ENCODE data around the gene IL17D. TPM values are rescaled to one million over a fixed set of nuclear protein-coding genes. Genes with fewer than 3 reads are reported as not detected.

IL17D gene
- polyA plus RNA-seq, 4 donors = 8.9 to 19.4 (median 10.7) TPM

DNA sequence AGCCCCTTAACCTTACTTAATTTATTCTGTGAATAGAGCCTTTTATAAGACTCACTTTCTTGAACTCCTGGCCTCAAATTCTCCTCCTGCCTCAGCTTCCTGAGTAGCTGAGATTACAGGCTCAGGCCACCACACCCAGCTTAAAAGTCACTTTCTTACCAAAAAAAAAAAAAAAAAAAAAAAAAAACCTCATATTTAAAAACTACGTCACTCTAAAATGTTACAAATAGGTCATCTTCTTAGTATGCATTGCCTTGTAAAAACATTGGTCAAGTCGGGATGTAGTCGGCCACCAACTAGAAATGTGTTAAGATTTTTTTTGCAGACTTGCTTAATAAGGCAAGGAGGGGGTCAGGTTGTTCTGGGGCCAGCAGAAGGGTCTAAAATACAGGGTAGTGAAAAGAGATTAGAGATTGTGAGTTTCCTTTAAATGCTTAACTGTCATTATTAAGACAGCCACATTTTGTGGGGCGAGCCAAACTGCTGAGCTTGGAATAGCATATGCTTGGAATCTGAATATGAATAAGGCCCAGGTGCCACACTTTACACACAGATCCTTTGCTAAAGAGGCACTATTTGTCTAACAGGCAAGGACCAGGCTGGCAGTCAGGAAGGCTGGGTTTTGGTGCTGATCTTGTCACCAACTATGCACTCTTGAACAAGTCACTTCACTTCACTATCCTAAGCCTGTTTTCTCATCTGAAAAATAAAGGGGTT is 16.5 kb upstream of the IL17D start:
- no peak for DNase-seq (ENCODE audit: low read depth in 4 of 4, low spot score in 3 of 4)

DNA sequence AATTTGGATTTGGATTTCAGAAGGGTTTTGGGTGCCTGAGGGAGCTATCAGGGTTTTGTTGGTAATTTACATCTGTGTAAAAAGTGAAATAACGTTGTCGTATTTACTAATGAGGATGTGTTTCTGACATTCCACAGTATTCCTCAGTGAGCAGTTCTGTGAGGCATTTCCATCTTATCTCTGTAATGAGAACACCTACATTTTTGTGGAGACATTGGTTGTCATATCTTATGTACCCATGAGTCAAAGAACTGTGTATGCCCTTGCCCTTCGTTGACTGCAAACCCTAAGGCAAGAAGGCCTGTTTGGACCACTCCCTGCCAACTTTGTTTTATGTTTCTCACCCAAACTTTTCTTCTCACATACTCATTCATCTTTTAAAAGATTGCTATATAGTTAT is 14.2 kb upstream of the IL17D start:
- DNase-seq (ENCODE audit: low read depth in 4 of 4, low spot score in 3 of 4) = no peak

- no peak for DNase-seq (ENCODE audit: low read depth in 4 of 4, low spot score in 3 of 4)
These were observed 11.9 kb upstream of the IL17D start for GRCh38 chr13:20691616-20692015.

DNA sequence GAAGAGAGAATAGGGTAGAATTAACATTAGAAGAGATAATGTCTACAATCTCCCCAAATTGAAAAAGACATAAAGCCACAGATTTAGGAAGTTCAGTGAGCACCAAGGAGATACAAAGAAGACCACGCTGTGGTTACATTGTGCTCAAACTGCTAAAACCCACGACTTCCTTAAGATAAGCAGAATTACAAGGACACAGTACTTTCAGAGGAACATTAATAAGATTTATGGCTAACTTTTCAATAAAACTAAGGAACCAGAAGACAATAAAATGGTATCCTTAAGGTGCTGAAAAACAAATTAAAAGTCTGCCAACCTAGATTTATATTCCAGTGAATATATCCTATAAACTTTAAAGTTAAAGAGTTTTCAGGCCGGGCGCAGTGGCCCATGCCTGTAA is 7.4 kb upstream of the IL17D start:
- DNase-seq (ENCODE audit: low read depth in 4 of 4, low spot score in 3 of 4) = no peak

DNA sequence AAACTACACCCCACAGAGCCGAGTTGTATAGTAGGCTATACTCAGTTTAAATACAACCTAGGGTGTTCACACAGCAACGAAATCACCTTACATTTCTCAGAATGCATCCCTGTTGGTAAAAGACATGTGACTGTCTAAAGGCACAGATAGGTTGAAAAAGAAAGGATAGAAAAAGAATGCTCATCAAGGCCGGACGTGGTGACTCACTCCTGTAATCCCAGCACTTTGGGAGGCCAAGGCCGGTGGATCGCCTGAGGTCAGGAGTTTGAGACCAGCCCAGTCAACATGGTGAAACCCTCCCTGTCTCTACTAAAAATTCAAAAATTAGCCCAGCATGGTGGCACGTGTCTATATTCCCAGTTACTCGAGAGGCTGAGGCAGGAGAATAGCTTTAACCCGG is 3.8 kb upstream of the IL17D start:
- DNase-seq (ENCODE audit: low read depth in 4 of 4, low spot score in 3 of 4) = no peak

- no peak for DNase-seq (ENCODE audit: low read depth in 4 of 4, low spot score in 3 of 4)
These were observed 3.2 kb upstream of the IL17D start for GRCh38 chr13:20700288-20700687.

- no peak for DNase-seq (ENCODE audit: low read depth in 4 of 4, low spot score in 3 of 4)
These were observed 2.0 kb upstream of the IL17D start for GRCh38 chr13:20701461-20701860.

DNA sequence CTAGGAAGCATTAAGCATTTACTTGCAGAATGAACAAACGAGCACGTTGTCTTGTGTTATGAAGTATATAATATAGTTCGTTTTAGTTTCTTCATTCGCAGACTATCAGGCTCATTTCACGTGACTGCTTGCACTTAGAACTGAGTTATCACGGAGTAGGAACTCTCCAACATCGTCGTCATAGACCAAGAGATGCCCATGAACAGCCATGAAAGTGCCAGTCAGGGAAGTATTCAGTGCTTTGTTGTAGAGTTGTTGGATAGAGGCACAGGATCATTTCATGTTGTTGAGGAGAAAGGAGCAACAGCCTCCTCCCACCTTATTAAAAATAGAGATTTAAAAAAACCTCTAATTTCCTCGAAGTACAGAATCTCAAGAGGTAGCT is 977 bp upstream of the IL17D start:
- DNase-seq (ENCODE audit: low read depth in 4 of 4, low spot score in 3 of 4) = no peak

- DNase-seq (ENCODE audit: low read depth in 4 of 4, low spot score in 3 of 4) = peak in 2 of 4 donors; percentile 66 to 68
These were observed 420 bp downstream of the IL17D start for GRCh38 chr13:20703780-20704458.

DNA sequence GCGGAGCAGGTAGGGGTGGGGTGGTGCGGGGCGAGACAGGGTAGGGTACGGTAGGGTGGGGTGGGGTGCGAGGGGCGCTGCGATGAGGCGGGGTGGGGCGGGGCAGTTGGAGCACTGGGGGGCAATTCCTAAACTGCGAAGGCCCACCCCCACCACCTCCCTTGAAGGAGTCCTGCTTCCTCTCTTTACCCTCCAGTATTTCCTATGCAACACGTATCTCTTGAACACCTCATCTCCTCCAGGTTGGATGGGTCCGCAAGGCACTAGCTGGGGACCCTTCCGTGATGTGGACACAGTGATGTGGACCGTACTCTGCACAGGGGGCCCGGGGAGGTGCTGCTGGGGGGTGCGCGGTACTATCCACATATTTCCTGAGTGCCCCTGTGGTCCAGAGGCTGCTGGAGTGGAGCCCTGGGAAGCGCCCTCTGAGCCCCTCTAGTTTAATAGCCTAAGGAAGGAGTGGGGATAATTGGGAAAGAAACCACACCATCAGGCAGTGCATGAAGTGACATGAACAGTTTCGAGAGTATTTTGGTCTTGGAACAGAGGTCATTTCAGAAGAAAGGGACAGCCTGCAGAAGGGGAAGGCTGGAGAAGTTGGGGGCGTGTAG is 1.1 kb downstream of the IL17D start:
- DNase-seq (ENCODE audit: low read depth in 4 of 4, low spot score in 3 of 4) = no peak

DNA sequence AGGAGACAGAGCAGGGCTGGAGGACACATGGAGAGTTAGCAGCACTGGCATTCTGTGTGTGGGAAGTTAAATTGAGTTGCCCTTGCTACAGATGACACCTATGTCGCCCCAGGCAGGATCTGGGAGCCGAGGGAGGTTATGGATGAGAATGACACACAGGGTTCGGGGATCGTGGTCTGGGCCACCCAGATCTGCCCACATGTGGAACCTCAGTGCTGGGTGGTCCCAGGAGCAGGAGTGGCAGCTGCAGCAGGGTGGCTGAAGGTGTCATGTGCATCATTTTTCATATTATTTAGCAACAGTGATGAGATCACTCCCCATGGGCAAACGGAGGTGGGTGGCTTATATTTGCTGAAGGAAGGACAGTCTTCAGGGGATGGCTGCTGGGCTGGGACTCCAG is 3.2 kb downstream of the IL17D start:
- no peak for DNase-seq (ENCODE audit: low read depth in 4 of 4, low spot score in 3 of 4)

DNA sequence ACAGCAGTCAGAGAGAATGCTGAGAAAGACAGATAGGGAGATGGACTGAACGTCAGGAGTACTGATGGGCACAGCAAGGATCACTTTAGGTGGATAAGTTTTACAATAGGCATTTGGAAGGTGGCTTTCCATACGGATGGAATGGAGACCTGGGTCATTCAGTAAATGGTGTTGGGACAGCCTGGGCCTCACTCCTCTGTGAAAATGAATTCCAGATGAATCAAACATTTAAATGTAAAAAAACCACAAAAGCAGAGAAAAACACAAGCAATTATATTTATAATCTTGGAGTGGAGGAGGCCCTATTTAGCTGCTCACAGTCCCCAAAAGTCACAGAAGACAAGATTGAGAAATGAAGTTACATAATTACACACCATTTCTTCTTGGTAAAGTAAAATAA is 4.7 kb downstream of the IL17D start:
- no peak for DNase-seq (ENCODE audit: low read depth in 4 of 4, low spot score in 3 of 4)

DNA sequence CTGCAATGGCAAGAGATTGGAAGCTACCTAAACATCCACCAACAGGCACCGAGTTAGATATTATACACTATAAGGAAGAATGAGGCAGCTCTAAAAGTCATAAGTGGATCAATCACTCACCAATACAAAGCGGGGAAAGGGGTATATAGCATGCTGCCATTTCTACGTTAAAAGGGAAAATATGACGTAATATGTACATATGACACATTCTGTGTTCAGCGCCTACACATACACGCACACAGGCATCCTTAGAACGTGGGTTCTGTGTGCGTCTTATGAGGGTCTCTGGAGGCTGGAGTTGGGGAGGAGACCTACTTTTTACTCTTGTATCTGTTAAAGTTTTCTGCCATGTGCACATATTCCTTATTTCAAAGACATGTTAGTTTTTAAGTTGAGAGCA is 5.9 kb downstream of the IL17D start:
- no peak for DNase-seq (ENCODE audit: low read depth in 4 of 4, low spot score in 3 of 4)

DNA sequence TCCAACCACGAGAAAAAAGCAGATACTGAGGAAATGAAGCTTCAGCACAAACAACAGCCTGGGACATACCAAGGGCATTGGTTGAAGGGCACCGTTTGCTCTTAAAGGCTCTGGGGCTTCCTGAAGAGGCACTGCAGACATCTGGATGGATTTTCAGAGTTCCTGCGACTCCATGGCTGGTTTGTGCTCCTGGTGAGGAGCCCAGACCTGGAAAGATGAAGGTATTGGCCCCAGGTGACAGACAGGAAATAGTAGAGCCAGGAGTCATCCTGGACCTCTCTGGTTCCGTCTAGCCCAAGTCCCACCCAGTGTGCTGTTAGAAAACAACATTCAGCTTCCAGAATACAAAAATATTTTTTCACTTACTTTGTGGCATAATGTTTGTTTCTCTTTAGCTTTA is 6.3 kb downstream of the IL17D start:
- no peak for DNase-seq (ENCODE audit: low read depth in 4 of 4, low spot score in 3 of 4)

DNA sequence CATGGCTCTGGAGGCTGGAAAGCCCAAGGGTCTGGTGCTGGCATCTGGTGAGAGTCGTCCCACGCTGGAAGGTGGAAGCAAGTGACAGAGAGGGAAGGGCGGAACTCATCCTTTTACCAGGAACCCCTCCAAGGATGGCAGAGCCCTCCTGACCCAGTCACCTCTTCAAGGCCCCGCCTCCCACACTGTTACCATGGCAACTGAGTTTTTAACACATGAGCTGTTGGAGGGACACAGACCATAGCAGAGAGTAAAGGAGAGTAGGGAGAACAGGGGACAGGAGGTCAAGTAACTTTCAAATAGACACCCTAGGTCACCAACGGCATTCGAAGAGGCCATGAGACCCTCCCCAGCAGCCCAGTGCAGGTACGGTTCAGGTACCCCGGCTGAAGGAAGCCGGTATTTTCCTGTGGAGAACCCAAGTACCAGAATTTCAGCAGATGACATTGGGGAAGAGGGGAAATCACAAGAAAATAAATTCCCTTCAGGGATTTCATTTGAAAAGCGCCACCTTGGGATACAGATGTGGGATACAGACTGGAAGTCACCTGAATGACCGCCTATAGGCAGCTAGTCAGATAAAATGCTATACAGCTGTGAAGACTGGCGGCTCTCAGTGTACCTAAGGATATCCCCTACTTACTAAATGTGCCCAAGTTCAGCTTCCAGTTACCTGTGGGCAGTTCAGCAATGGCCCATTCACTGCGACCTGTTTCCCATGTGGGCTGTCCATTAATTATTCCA is 8.0 kb downstream of the IL17D start:
- DNase-seq (ENCODE audit: low read depth in 4 of 4, low spot score in 3 of 4) = no peak

- DNase-seq (ENCODE audit: low read depth in 4 of 4, low spot score in 3 of 4) = no peak
These were observed 9.5 kb downstream of the IL17D start for GRCh38 chr13:20713014-20713376.

DNA sequence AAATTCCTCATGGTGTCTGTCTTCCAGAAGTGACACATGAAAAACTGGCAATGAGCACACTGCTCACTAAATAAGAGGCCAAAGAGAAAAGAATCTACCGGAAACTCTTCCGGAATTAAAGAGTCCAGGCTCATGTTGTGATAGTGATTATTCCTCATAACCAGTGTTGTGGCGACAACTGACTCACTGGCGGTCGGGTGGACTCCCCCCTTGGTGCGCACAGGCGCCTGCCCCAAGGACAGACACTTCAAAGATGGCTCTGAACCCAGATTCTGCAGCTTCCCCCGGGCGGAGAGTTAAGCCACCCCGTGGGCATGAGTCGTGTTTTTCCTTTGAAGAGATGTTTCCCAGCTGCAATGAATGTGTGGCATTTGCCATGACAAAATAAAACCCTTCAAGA is 10.3 kb downstream of the IL17D start:
- no peak for DNase-seq (ENCODE audit: low read depth in 4 of 4, low spot score in 3 of 4)

- DNase-seq (ENCODE audit: low read depth in 4 of 4, low spot score in 3 of 4) = no peak
These were observed 10.7 kb downstream of the IL17D start for GRCh38 chr13:20714161-20714560.

- DNase-seq (ENCODE audit: low read depth in 4 of 4, low spot score in 3 of 4) = no peak
These were observed 11.2 kb downstream of the IL17D start for GRCh38 chr13:20714563-20715329.

DNA sequence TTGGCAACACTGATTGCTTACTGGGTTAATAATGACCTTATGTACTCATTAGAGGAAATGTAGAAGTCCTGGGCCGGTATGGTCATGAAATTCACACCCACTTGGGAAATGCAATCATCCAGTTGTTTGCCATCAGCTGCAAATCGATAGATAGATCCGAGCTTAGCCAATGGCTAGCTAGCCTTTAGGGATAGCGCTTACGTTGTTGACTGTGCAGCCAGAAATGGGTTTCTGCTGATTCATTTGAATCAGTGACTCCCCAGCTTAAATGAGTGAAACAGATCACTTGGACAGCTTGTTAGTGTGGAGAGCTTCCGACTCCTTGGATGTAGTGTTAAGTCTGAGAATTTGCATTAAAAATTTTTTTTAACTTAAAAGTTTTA is 11.8 kb downstream of the IL17D start:
- DNase-seq (ENCODE audit: low read depth in 4 of 4, low spot score in 3 of 4) = no peak

DNA sequence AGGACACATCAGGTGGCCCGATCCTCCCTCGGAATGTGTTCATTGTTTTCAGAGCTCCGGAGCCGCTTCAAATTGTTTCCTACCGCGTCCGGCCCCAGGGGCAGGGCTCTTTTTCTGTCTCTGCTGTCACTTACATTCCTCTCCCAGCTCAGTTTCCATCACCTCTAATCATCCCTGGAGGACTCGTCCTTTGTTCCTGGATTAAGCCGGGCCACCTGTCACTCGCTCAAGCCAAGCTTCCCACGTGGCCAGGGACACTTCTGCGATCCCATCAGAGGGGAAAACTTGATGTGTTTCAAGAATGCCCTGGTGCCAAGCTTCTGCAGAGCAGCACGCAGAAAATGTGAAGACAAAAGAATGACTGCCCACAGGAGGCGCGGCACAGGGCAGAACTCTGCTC is 13.5 kb downstream of the IL17D start:
- DNase-seq (ENCODE audit: low read depth in 4 of 4, low spot score in 3 of 4) = no peak
